HG03108 (cell line): ENCODE measurements around the gene GPNMB.
A peak's percentile ranks its signal among the peaks of the same experiment; 100 is the strongest.

ENCODE experiments used
- ATAC-seq: cut with Tn5 transposase; IDR thresholded peaks from one replicate; pipeline ENCODE4 v1.9.1; 2021; ENCODE audit warnings: moderate library complexity; ENCODE audit not compliant: unreplicated experiment

GPNMB gene

GRCh38 chr7:23228412-23228811 lies 18.2 kb upstream of the GPNMB start:
- no peak for ATAC-seq

GRCh38 chr7:23230641-23231101 lies 15.9 kb upstream of the GPNMB start:
- ATAC-seq: no peak

- no peak for ATAC-seq
These were observed 13.6 kb upstream of the GPNMB start for GRCh38 chr7:23232966-23233365.

GRCh38 chr7:23234569-23235296 lies 11.8 kb upstream of the GPNMB start:
- peak; percentile 91 for ATAC-seq

- no peak for ATAC-seq
These were observed 10.8 kb upstream of the GPNMB start for GRCh38 chr7:23235813-23236221.

GRCh38 chr7:23237000-23237399 lies 9.6 kb upstream of the GPNMB start:
- ATAC-seq: no peak

GRCh38 chr7:23238983-23239652 lies 7.5 kb upstream of the GPNMB start:
- no peak for ATAC-seq

- no peak for ATAC-seq
These were observed 6.9 kb upstream of the GPNMB start for GRCh38 chr7:23239698-23240097.

GRCh38 chr7:23242321-23242720 lies 4.3 kb upstream of the GPNMB start:
- ATAC-seq: no peak

- no peak for ATAC-seq
These were observed 3.6 kb upstream of the GPNMB start for GRCh38 chr7:23242935-23243334.

- no peak for ATAC-seq
These were observed 549 bp downstream of the GPNMB start for GRCh38 chr7:23247046-23247602.

GRCh38 chr7:23247603-23248335 lies 1.2 kb downstream of the GPNMB start:
- ATAC-seq: no peak

GRCh38 chr7:23249486-23249885 lies 2.9 kb downstream of the GPNMB start:
- ATAC-seq: no peak

GRCh38 chr7:23254051-23254681 lies 7.6 kb downstream of the GPNMB start:
- ATAC-seq: no peak

GRCh38 chr7:23256731-23257130 lies 10.2 kb downstream of the GPNMB start:
- no peak for ATAC-seq

- ATAC-seq: no peak
These were observed 13.8 kb downstream of the GPNMB start for GRCh38 chr7:23260371-23260770.

GRCh38 chr7:23261843-23262452 lies 15.4 kb downstream of the GPNMB start:
- ATAC-seq: peak; percentile 65

- ATAC-seq: no peak
These were observed 18.4 kb downstream of the GPNMB start for GRCh38 chr7:23264916-23265458.

- ATAC-seq: no peak
These were observed 20.3 kb downstream of the GPNMB start for GRCh38 chr7:23266918-23267317.

GRCh38 chr7:23267357-23267756 lies 20.8 kb downstream of the GPNMB start:
- no peak for ATAC-seq
